HFFc6 (cell line): ENCODE measurements around the gene PGM2L1. TPM values are rescaled to one million over a fixed set of nuclear protein-coding genes. Genes with fewer than 3 reads are reported as not detected.
A peak's percentile ranks its signal among the peaks of the same experiment; 100 is the strongest.
"Not testable (repeated sequence)": the region's sequence is repeated elsewhere in the genome, so short reads cannot be mapped to it uniquely, and the experiment has no call there.

Experiments
- DNase-seq: peaks from one replicate; pipeline ENCODE4 v3.0.0-alpha.2; 2018
- H3K27ac Mint-ChIP-seq: 2 replicates; pipeline ENCODE4 v1.8.0; 2020; ENCODE audit warnings: mild to moderate bottlenecking, mixed read lengths
- H3K27me3 Mint-ChIP-seq: 2 replicates; pipeline ENCODE4 v1.8.0; 2021; ENCODE audit warnings: mild to moderate bottlenecking, moderate library complexity, mixed read lengths; ENCODE audit not compliant: insufficient read depth
- H3K36me3 Mint-ChIP-seq: 2 replicates; pipeline ENCODE4 v1.8.0; 2021; ENCODE audit warnings: low read depth, mixed read lengths
- H3K4me1 Mint-ChIP-seq: 2 replicates; pipeline ENCODE4 v1.8.0; 2020; ENCODE audit warnings: low read depth, mixed read lengths
- H3K4me3 Mint-ChIP-seq: 2 replicates; pipeline ENCODE4 v1.8.0; 2020; ENCODE audit warnings: mild to moderate bottlenecking, moderate library complexity, mixed read lengths
- H3K9me3 Mint-ChIP-seq: 2 replicates; pipeline ENCODE4 v1.8.0; 2020; ENCODE audit warnings: mild to moderate bottlenecking, mixed read lengths
- CTCF ChIP-seq: fragments of 200-600 bp; sonication (generic); IDR thresholded peaks from 2 replicates; pipeline ENCODE4 v1.5.0; 2021; ENCODE audit warnings: antibody characterized with exemption, mild to moderate bottlenecking
- total RNA-seq, 6 experiments: library from RNA; stranded (reverse); fragmentation: NEBNext Ultra II Directional; extraction: Animal tissue kit (Norgen Biotek cat#: 25700); gene quantifications; 2 replicates in 1 of 6; 3 replicates in 5 of 6; pipeline ENCODE4 v1.2.3, GENCODE V29; 2021

Gene PGM2L1
- total RNA-seq, 6 experiments from 2014 or later, result 1.2 to 3.2 (median 1.6) TPM

GRCh38 chr11:74427384-74427886 lies 29.2 kb upstream of the PGM2L1 start:
- peaks cover 22% of the 10 kb centered on the region for H3K9me3 Mint-ChIP-seq
- H3K27me3 Mint-ChIP-seq, result 0 out of 2 replicates have a peak, but pooled peaks cover 3% of the 10 kb centered on the region
- H3K4me3 Mint-ChIP-seq, result no peak overlapping the region
- no peaks in the 10 kb centered on the region for H3K4me1 Mint-ChIP-seq
- no peaks in the 10 kb centered on the region for H3K36me3 Mint-ChIP-seq
- TF ChIP-seq CTCF, result no peak
- no peak overlapping the region for H3K27ac Mint-ChIP-seq
- no peak for DNase-seq

- no peaks in the 10 kb centered on the region for H3K36me3 Mint-ChIP-seq
- H3K27me3 Mint-ChIP-seq, result peaks cover 4% of the 10 kb centered on the region
- no peak overlapping the region for H3K27ac Mint-ChIP-seq
- H3K4me3 Mint-ChIP-seq, result no peak overlapping the region
- no peaks in the 10 kb centered on the region for H3K4me1 Mint-ChIP-seq
- TF ChIP-seq CTCF, result no peak
- peaks cover 22% of the 10 kb centered on the region for H3K9me3 Mint-ChIP-seq
- no peak for DNase-seq
Observed at GRCh38 chr11:74425100-74425499, 26.9 kb upstream of the PGM2L1 start.

- peaks cover 4% of the 10 kb centered on the region for H3K27me3 Mint-ChIP-seq
- H3K27ac Mint-ChIP-seq, result no peak overlapping the region
- no peak overlapping the region for H3K4me3 Mint-ChIP-seq
- DNase-seq, result peak; percentile 41
- TF ChIP-seq CTCF, result no peak
- no peaks in the 10 kb centered on the region for H3K36me3 Mint-ChIP-seq
- H3K4me1 Mint-ChIP-seq, result peaks cover 23% of the 10 kb centered on the region
- peaks cover 4% of the 10 kb centered on the region; the same call in 1 of the 2 replicates for H3K9me3 Mint-ChIP-seq
Observed at GRCh38 chr11:74418509-74418895, 20.3 kb upstream of the PGM2L1 start.

- peaks cover under 1% of the 10 kb centered on the region; the same call in 1 of the 2 replicates for H3K9me3 Mint-ChIP-seq
- H3K4me3 Mint-ChIP-seq, result no peak overlapping the region
- DNase-seq, result no peak
- no peak overlapping the region for H3K27ac Mint-ChIP-seq
- TF ChIP-seq CTCF, result no peak
- H3K36me3 Mint-ChIP-seq, result no peaks in the 10 kb centered on the region
- peaks cover 4% of the 10 kb centered on the region for H3K27me3 Mint-ChIP-seq
- peaks cover 23% of the 10 kb centered on the region for H3K4me1 Mint-ChIP-seq
Observed at GRCh38 chr11:74417860-74418508, 19.8 kb upstream of the PGM2L1 start.

GRCh38 chr11:74417379-74417804 lies 19.2 kb upstream of the PGM2L1 start:
- no peak for TF ChIP-seq CTCF
- H3K9me3 Mint-ChIP-seq, result no peaks in the 10 kb centered on the region
- H3K4me3 Mint-ChIP-seq, result no peak overlapping the region
- peaks cover 4% of the 10 kb centered on the region for H3K27me3 Mint-ChIP-seq
- H3K36me3 Mint-ChIP-seq, result no peaks in the 10 kb centered on the region
- peaks cover 23% of the 10 kb centered on the region for H3K4me1 Mint-ChIP-seq
- peak; percentile 37 for DNase-seq
- no peak overlapping the region for H3K27ac Mint-ChIP-seq

- DNase-seq, H3K36me3 Mint-ChIP-seq, H3K27ac Mint-ChIP-seq, H3K27me3 Mint-ChIP-seq, H3K4me3 Mint-ChIP-seq, H3K9me3 Mint-ChIP-seq: not testable (repeated sequence)
- H3K4me1 Mint-ChIP-seq, result peaks cover 23% of the 10 kb centered on the region
Observed at GRCh38 chr11:74416974-74417373, 18.7 kb upstream of the PGM2L1 start.
